Measurements from ENCODE around the gene NFIX. TPM values are rescaled to one million over a fixed set of nuclear protein-coding genes. Genes with fewer than 3 reads are reported as not detected.
A peak's percentile ranks its signal among the peaks of the same experiment; 100 is the strongest.

NFIX gene
- total and polyA plus RNA-seq, 5 donors: 67.4 to 168 (median 146) TPM

GRCh38 chr19:13010038-13010991, 15.0 kb downstream of the NFIX start:
- DNase-seq (peak; percentile 82 to 91 (median 91)), ATAC-seq (peak; percentile 73 to 79)
- 48% methylated on average over 62 of the region's 62 CpGs for WGBS
- intact Hi-C loops (cut with DNase I): no loop called here
- peaks cover 16% of the 10 kb centered on the region for H3K4me1 ChIP-seq (ENCODE audit: control insufficient read depth, insufficient read depth, low read length)
- H3K9me3 ChIP-seq (ENCODE audit: control insufficient read depth, low read length): no peaks in the 10 kb centered on the region
- no peak overlapping the region for H3K4me3 ChIP-seq (ENCODE audit: low read length)
- no peak overlapping the region for H3K27ac ChIP-seq (ENCODE audit: low read length)
- no peaks in the 10 kb centered on the region for H3K27me3 ChIP-seq (ENCODE audit: control insufficient read depth, insufficient read depth)

DNA sequence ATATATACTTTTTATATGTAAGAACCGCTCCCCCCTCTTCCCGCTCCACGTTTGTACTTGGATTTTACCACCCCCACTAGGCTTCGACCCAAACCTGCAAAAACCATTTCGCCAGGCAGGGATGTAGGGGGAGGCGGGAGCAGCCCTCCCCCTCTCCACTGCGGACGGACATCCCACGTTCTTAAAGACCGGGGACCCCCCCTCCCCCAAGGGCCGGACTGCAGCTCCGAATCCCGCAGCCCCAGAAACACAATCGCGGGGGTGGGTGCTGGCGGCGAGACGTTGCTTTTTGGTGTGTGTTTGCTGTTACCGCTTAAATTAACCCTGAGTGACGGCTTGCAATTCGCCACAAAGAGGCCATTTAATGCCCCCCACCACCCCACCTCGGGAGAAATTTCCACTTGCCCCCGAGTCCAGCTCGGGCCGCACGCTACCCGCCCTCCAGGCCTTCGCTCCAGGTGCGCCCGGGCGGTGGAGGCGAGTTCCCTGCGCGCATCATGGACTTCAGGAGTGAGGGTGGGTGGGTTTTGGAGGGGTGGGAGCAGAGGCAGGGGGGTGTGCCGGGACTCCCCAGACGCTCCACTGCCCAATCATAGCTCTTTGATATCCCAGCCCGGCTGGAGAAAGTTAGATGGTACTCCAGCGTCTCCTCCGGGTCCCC, 15.8 kb downstream of the NFIX start:
- DNase-seq (peak in 1 of 3 donors; percentile 51), ATAC-seq (no peak)
- H3K9me3 ChIP-seq (ENCODE audit: control insufficient read depth, low read length): no peaks in the 10 kb centered on the region
- peaks cover 16% of the 10 kb centered on the region for H3K4me1 ChIP-seq (ENCODE audit: control insufficient read depth, insufficient read depth, low read length)
- no peak overlapping the region for H3K4me3 ChIP-seq (ENCODE audit: low read length)
- intact Hi-C loops (cut with DNase I): no loop called here
- WGBS: 54% methylated on average over 39 of the region's 39 CpGs
- H3K27ac ChIP-seq (ENCODE audit: low read length): no peak overlapping the region
- no peaks in the 10 kb centered on the region for H3K27me3 ChIP-seq (ENCODE audit: control insufficient read depth, insufficient read depth)

- DNase-seq: peak in 1 of 3 donors; percentile 65
- no peaks in the 10 kb centered on the region for H3K27me3 ChIP-seq (ENCODE audit: control insufficient read depth, insufficient read depth)
- intact Hi-C loops (cut with DNase I): no loop called here
- ATAC-seq: no peak
- H3K4me1 ChIP-seq (ENCODE audit: control insufficient read depth, insufficient read depth, low read length): peaks cover 14% of the 10 kb centered on the region
- no peak overlapping the region for H3K27ac ChIP-seq (ENCODE audit: low read length)
- H3K4me3 ChIP-seq (ENCODE audit: low read length): no peak overlapping the region
- 58% methylated on average over 54 of the region's 54 CpGs for WGBS
- no peaks in the 10 kb centered on the region for H3K9me3 ChIP-seq (ENCODE audit: control insufficient read depth, low read length)
Observed at GRCh38 chr19:13011653-13012389, 16.5 kb downstream of the NFIX start.

- intact Hi-C loops (cut with DNase I): no loop called here
- 36% methylated on average over 23 of the region's 23 CpGs for WGBS
- H3K27me3 ChIP-seq (ENCODE audit: control insufficient read depth, insufficient read depth): no peaks in the 10 kb centered on the region
Observed at GRCh38 chr19:13012390-13012689, 17.1 kb downstream of the NFIX start.

GRCh38 chr19:13012690-13013608, 17.7 kb downstream of the NFIX start:
- Histone ChIP-seq H3K27ac (ENCODE audit: low read length) (peak overlapping the region; percentile 66), H3K4me3 (ENCODE audit: low read length) (peak overlapping the region; percentile 43), H3K9me3 (ENCODE audit: control insufficient read depth, low read length) (no peaks in the 10 kb centered on the region), H3K27me3 (ENCODE audit: control insufficient read depth, insufficient read depth) (no peaks in the 10 kb centered on the region), H3K4me1 (ENCODE audit: control insufficient read depth, insufficient read depth, low read length) (peaks cover 17% of the 10 kb centered on the region)
- 19% methylated on average over 52 of the region's 52 CpGs for WGBS
- ATAC-seq (peak; percentile 32 to 45), DNase-seq (peak; percentile 71 to 82 (median 78))
- intact Hi-C loops (cut with DNase I): no loop called here

More at GRCh38 chr19:13012390-13012689, 17.1 kb downstream of the NFIX start:
- ATAC-seq (no peak), DNase-seq (no peak)
- no peaks in the 10 kb centered on the region for H3K9me3 ChIP-seq (ENCODE audit: control insufficient read depth, low read length)
- H3K4me1 ChIP-seq (ENCODE audit: control insufficient read depth, insufficient read depth, low read length): peaks cover 12% of the 10 kb centered on the region
- H3K4me3 ChIP-seq (ENCODE audit: low read length): peak overlapping the region; percentile 43
- H3K27ac ChIP-seq (ENCODE audit: low read length): peak overlapping the region; percentile 49

DNA sequence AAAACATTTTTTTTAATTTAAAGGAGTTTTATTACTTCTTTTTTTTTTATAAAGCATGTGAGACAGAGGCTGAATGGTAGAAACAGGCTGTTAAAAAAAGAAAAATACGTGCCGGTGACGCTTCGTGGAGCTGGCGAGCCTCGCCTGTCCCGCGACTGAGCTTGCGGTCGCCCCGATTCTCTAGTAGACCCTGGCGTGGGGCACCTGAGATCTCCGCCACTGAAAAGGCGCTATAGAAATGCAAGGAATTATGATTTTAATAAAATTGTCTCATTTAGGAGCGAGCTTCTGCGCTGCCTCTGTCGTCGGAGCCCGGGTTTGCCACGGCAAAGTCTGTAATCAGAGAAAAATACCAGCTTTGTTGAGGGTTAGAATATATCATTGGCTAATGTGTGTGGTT, 18.4 kb downstream of the NFIX start:
- 43% methylated on average over 20 of the region's 20 CpGs for WGBS
- Histone ChIP-seq H3K27ac (ENCODE audit: low read length) (peak overlapping the region; percentile 76), H3K4me1 (ENCODE audit: control insufficient read depth, insufficient read depth, low read length) (peaks cover 20% of the 10 kb centered on the region), H3K4me3 (ENCODE audit: low read length) (peak overlapping the region; percentile 43), H3K27me3 (ENCODE audit: control insufficient read depth, insufficient read depth) (no peaks in the 10 kb centered on the region), H3K9me3 (ENCODE audit: control insufficient read depth, low read length) (no peaks in the 10 kb centered on the region)
- intact Hi-C loops (cut with DNase I): no loop called here
- DNase-seq (peak in 2 of 3 donors; percentile 62 to 66), ATAC-seq (no peak)

DNA sequence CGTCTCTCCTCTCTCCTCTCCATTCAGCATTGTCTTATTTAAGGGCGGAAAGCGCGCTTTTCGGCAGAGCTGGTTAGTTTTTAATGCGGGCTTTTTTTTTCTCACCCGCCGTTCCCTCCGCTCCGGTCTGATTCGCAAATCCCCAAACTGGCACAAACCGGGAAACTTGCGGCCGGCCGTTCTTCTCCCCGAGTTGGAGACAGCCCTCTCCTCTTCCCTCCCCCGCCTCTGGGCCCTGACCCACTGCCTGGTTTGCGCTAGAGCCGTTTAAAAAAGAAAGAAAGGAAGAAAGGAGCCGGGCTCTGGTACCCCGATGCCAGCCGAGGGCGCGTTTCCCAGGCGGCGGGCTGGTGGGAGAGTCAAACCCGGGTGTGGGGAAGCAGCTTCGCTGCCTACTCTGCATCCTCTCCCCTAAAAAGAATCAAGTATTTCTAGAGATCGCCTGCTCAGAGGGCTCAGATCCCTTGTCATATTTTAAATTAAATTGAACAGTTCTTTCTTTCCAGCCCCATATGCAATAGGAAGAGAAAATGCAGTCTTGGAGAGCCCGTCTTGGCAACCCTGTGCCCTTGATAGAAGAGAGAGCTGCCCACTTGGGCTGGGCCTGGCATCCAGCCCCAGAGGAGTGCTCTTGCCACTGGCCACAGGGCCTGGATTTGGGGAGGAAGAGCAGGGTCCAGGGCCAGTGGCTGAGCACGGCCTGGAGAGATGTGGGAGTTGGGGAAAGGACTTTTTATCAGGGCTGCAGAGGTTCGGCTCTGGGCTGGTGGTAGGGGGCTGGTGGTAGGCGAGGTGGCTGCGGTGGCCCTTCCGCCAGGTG, 19.0 kb downstream of the NFIX start:
- ATAC-seq (no peak), DNase-seq (peak in 2 of 3 donors; percentile 66 to 74)
- peak overlapping the region; percentile 43 for H3K4me3 ChIP-seq (ENCODE audit: low read length)
- H3K4me1 ChIP-seq (ENCODE audit: control insufficient read depth, insufficient read depth, low read length): peaks cover 20% of the 10 kb centered on the region
- no peaks in the 10 kb centered on the region for H3K9me3 ChIP-seq (ENCODE audit: control insufficient read depth, low read length)
- intact Hi-C loops (cut with DNase I): no loop called here
- peak overlapping the region; percentile 72 for H3K27ac ChIP-seq (ENCODE audit: low read length)
- 43% methylated on average over 35 of the region's 35 CpGs for WGBS
- H3K27me3 ChIP-seq (ENCODE audit: control insufficient read depth, insufficient read depth): no peaks in the 10 kb centered on the region

- DNase-seq (no peak), ATAC-seq (no peak)
- no peaks in the 10 kb centered on the region for H3K27me3 ChIP-seq (ENCODE audit: control insufficient read depth, insufficient read depth)
- H3K4me3 ChIP-seq (ENCODE audit: low read length): no peak overlapping the region
- no peaks in the 10 kb centered on the region for H3K9me3 ChIP-seq (ENCODE audit: control insufficient read depth, low read length)
- 77% methylated on average over 4 of the region's 4 CpGs for WGBS
- H3K27ac ChIP-seq (ENCODE audit: low read length): peak overlapping the region; percentile 34
- H3K4me1 ChIP-seq (ENCODE audit: control insufficient read depth, insufficient read depth, low read length): peaks cover 17% of the 10 kb centered on the region
- intact Hi-C loops (cut with DNase I): no loop called here
Observed at GRCh38 chr19:13014921-13015280, 19.6 kb downstream of the NFIX start.

DNA sequence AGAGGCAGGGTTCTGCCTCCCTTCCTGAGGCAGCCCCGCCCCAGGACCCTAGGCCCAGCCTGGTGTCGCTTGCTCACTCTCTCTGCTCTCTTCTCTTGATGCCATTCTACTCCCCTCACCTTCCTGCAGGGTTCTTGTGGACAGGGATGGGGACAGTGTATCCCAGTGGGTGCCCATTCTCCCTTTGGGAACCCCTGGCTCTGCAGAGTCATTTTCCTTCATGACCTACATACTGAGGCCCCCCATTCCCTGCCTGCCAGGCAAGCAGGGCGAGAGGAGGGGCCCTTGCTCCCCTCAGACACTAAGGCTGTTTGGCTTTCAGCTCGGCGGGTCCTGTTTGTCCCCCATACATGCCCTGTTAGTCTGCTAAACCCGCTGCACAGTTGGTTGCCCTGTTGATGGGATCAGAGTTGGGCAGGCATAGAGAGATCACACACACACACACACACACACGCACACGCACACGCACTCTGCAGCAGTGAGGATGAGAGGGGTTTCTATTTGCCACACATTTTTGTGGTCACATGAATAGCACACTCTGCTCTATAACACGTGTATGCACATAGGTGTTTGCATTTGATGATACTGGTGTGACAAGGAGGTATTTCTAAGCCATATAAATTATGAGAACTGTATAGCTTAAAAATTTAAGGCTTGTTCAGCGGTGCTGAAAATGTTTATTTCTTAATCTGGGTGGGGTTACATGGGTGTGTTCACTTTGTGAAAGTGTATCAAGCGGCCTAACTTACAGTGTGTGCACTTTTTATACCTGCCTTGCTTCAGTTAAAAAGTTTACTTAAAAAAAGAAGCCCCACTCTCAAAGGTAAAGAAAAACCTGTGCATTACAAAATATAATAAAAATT, 20.3 kb downstream of the NFIX start:
- no peaks in the 10 kb centered on the region for H3K27me3 ChIP-seq (ENCODE audit: control insufficient read depth, insufficient read depth)
- WGBS: 70% methylated on average over 12 of the region's 12 CpGs
- peaks cover 17% of the 10 kb centered on the region for H3K4me1 ChIP-seq (ENCODE audit: control insufficient read depth, insufficient read depth, low read length)
- H3K27ac ChIP-seq (ENCODE audit: low read length): peak overlapping the region; percentile 40
- DNase-seq (peak in 2 of 3 donors; percentile 44 to 61), ATAC-seq (no peak)
- no peaks in the 10 kb centered on the region for H3K9me3 ChIP-seq (ENCODE audit: control insufficient read depth, low read length)
- intact Hi-C loops (cut with DNase I): no loop called here
- no peak overlapping the region for H3K4me3 ChIP-seq (ENCODE audit: low read length)

All from right cardiac atrium (tissue), 5 donors.